Thoracic aorta (tissue), 2 donors: Measurements from ENCODE around the gene LBH. TPM values are rescaled to one million over a fixed set of nuclear protein-coding genes. Genes with fewer than 3 reads are reported as not detected.

Experiments used
- ATAC-seq: fragments of 150-250 bp; one replicate; pipeline ENCODE4 v1.8.0; 2017; ENCODE audit warnings: low read depth; ENCODE audit not compliant: insufficient number of reproducible peaks, low FRiP score
- DNase-seq: peaks from one replicate; pipeline ENCODE4 v3.0.0-alpha.2; 2020; ENCODE audit warnings: low spot score
- H3K27ac ChIP-seq, 2 donors: fragments of 200-600 bp; sonication (generic); 1 replicate in 1 of 2; 2 replicates in 1 of 2; pipeline ENCODE4 v1.5.1; 2016; ENCODE audit warnings: mild to moderate bottlenecking in 2 of 2, moderate library complexity in 2 of 2
- H3K27me3 ChIP-seq: fragments of 200-600 bp; sonication (generic); replicated peaks from 2 replicates; pipeline ENCODE4 v1.6.0; 2016; ENCODE audit warnings: mild to moderate bottlenecking; ENCODE audit not compliant: insufficient read depth
- H3K36me3 ChIP-seq: fragments of 200-600 bp; sonication (generic); one replicate; pipeline ENCODE4 v1.5.1; 2016
- H3K4me1 ChIP-seq, 2 donors: fragments of 200-600 bp; sonication (generic); 1 replicate in 1 of 2; 2 replicates in 1 of 2; pipeline versions ENCODE4 v1.5.1 to v1.6.0; 2016; ENCODE audit warnings: low read depth in 2 of 2, mild to moderate bottlenecking in 1 of 2; ENCODE audit not compliant: control insufficient read depth in 1 of 2
- H3K4me3 ChIP-seq: fragments of 200-600 bp; sonication (generic); 2 replicates; pipeline ENCODE4 v1.5.1; 2016; ENCODE audit warnings: mild to moderate bottlenecking
- H3K9me3 ChIP-seq: fragments of 200-600 bp; sonication (generic); 2 replicates; pipeline ENCODE4 v1.5.1; 2016
- total RNA-seq, 2 donors: library from RNA; depleted of rRNA; stranded (reverse); fragments of >200 nt; gene quantifications; one replicate each; pipeline versions ENCODE4 v1.1.0 to v1.2.3, GENCODE V29; 2016
- TF ChIP-seq, protein P1 (sequence below): fragments of 200-600 bp; sonication (generic); IDR thresholded peaks from one replicate; pipeline ENCODE4 v1.5.1; 2019; ENCODE audit warnings: antibody characterized with exemption

LBH gene
- total RNA-seq, 2 donors from 2014 or later = 121 to 210 TPM

DNA sequence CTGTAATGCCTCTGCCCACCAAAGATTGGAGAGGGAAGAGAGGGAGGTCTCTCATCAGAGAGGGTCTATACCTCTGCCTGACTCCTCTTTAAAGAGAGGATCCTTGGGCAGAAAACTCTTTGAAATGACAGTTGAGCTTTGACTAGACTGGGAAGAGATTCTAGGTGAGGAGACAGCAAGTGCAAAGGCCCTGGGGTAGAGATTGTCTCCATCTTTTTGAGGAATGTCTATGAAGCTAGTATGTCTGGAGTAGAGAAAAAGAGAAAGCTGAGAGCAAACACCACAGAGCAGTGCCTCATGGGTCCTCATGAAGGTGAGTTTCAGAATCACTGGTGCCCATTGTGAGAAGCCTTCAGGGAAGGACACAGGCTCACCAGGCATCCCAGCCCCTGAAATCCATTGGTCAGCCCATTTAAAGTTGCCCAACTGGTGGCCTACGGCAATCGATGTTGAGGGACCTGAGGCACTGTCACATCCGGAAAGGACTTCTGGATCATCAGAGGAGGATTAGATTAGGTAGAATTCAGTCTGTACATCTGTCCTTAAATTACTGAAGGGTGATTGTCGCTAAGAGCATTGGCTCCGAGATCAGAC, 31.5 kb downstream of the LBH start:
- H3K27ac ChIP-seq = no peak overlapping the region
- no peaks in the 10 kb centered on the region for H3K9me3 ChIP-seq
- H3K36me3 ChIP-seq = peaks cover 18% of the 10 kb centered on the region
- no peak for DNase-seq
- no peak overlapping the region for H3K4me3 ChIP-seq
- TF ChIP-seq, protein P1, sequence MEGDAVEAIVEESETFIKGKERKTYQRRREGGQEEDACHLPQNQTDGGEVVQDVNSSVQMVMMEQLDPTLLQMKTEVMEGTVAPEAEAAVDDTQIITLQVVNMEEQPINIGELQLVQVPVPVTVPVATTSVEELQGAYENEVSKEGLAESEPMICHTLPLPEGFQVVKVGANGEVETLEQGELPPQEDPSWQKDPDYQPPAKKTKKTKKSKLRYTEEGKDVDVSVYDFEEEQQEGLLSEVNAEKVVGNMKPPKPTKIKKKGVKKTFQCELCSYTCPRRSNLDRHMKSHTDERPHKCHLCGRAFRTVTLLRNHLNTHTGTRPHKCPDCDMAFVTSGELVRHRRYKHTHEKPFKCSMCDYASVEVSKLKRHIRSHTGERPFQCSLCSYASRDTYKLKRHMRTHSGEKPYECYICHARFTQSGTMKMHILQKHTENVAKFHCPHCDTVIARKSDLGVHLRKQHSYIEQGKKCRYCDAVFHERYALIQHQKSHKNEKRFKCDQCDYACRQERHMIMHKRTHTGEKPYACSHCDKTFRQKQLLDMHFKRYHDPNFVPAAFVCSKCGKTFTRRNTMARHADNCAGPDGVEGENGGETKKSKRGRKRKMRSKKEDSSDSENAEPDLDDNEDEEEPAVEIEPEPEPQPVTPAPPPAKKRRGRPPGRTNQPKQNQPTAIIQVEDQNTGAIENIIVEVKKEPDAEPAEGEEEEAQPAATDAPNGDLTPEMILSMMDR = no peak
- H3K4me1 ChIP-seq = peaks cover 13 to 20% of the 10 kb centered on the region in 2 donors
- ATAC-seq = no peak
- no peaks in the 10 kb centered on the region for H3K27me3 ChIP-seq

DNA sequence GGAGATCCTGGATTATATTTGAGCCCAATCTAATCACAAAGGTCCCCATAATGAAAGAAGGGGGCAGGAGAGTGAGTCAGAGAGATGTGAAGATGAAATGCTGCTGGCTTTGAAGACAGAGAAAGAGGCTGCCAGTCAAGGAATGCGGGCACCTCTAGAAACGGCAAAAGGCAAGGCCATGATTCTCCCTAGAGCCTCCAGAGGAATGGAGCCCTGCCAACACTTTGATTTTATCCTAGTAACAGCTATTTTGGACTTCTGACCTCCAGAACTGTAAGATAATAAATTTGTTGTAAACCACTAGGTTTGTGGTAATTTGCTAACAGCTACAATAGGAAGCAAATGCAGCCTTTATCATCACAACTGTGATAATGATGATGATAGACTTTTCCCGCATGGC, 32.9 kb downstream of the LBH start:
- no peak overlapping the region for H3K27ac ChIP-seq
- no peaks in the 10 kb centered on the region for H3K27me3 ChIP-seq
- no peak for DNase-seq
- ATAC-seq = no peak
- no peaks in the 10 kb centered on the region for H3K9me3 ChIP-seq
- H3K4me3 ChIP-seq = no peak overlapping the region
- peaks cover 13 to 29% of the 10 kb centered on the region in 2 donors for H3K4me1 ChIP-seq
- H3K36me3 ChIP-seq = peaks cover 4% of the 10 kb centered on the region
- TF ChIP-seq, protein P1 = no peak

DNA sequence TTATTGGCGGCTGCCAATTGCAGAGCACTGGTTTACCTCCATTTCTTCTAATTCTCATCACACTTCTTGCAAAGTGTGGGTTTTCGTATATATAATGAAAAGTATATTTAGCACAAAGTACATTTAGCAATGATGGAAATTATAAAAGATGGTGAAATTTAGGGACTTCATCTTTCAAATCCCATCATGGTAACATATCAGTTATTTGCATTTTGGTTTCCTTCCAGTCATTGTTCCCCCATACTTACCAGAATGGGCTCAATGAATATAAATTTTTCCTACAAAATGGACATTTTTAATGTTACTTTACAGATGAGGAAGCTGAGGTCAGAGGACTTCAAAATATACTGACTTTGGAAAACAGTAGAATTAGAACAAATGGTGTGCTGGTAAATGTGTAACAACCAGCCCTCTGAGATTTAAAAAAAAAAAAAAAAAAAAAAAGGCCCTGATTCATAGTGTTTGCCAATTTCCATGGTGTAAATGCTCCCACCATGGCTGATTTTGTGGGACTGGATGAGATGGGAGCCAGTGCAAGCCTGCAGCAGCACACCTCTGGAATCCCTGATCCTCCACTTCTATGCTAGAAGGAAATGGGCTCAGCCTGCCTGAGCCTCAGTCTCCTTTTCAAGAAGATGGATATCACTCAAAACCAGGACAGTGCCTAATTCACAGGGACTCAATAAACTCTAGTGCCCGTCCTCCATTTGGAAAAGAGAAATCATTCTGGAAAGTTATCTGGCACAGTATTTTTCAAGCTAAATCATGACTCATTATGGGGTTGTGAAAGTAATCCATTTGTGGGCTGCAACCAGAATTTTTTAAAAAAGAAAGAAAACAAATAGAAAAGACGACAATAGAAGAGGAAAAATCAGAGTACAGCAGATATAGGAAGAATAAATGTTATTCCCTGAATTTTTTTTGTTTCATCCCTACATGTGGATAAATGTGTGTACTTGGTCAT, 34.0 kb downstream of the LBH start:
- H3K4me1 ChIP-seq = peaks cover 13 to 29% of the 10 kb centered on the region in 2 donors
- H3K27me3 ChIP-seq = no peaks in the 10 kb centered on the region
- H3K9me3 ChIP-seq = no peaks in the 10 kb centered on the region
- peak overlapping the region; percentile 36 for H3K4me3 ChIP-seq
- H3K36me3 ChIP-seq = no peaks in the 10 kb centered on the region
- peak overlapping the region; percentile 63 to 74 for H3K27ac ChIP-seq
- DNase-seq = no peak
- TF ChIP-seq, protein P1 = no peak
- ATAC-seq = peak; percentile 37

DNA sequence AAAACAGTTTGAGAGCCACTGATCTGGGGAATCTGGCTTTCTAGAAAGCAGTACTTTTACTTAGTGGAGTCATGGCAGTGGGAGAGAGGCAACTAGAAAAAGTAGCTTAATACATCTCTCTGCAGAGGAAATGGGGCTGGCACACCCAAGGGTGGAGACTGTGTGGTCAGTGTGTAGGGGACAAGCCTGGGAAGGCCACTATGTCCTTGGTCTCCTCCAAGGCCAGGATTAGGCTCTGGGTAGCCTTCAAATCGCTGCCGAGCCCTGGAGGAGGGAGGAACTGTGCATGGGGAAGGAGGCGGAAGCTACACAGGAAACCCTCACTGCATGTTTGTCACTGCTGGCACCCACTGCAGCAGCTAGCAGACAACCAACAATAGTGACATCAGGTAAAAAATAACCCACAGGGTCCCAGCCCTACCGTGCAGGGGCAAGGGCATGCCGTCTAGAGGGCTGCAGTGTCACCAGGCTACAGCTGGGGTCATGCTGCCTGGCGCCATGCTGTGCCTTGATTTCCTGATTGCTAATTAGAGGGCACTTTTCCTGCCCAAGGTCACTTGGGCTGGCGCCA, 34.8 kb downstream of the LBH start:
- ATAC-seq (no peak), DNase-seq (no peak)
- Histone ChIP-seq H3K27ac (peak overlapping the region; percentile 63 to 74), H3K36me3 (no peaks in the 10 kb centered on the region), H3K4me3 (peak overlapping the region; percentile 36), H3K9me3 (no peaks in the 10 kb centered on the region), H3K4me1 (peaks cover 13 to 29% of the 10 kb centered on the region in 2 donors), H3K27me3 (no peaks in the 10 kb centered on the region)
- TF ChIP-seq, protein P1 = no peak

DNA sequence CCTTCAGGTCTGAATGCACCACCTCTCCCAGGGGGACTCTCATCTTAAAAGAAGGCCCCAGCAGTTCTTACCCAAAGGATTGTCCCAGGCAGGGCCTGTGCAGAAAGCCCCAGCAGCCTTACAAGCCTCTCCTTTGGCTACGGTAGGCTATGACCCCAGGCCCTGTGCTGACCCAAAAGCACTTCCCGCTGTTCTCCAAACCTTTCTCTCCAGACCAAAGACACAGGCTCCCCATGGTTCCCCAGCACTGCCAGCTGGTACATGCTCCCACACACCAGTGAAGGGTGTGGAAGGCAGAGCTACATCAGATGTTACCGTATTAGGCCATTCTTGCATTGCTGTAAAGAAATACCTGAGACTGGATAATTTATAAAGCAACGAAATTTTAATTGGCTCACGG, 35.4 kb downstream of the LBH start:
- ATAC-seq (no peak), DNase-seq (no peak)
- Histone ChIP-seq H3K27me3 (no peaks in the 10 kb centered on the region), H3K4me1 (peaks cover 13 to 29% of the 10 kb centered on the region in 2 donors), H3K4me3 (no peak overlapping the region), H3K27ac (peak overlapping the region; percentile 63 to 74), H3K9me3 (no peaks in the 10 kb centered on the region), H3K36me3 (no peaks in the 10 kb centered on the region)
- TF ChIP-seq, protein P1 = no peak
